NT2/D1 (cell line): ENCODE measurements around the gene CCDC28A.
"Not testable (repeated sequence)": the region's sequence is repeated elsewhere in the genome, so short reads cannot be mapped to it uniquely, and the experiment has no call there.

Experiments
- DNase-seq: peaks from one replicate; pipeline ENCODE4 v3.0.0-alpha.2; 2011; ENCODE audit warnings: low read depth, low spot score
- H3K27me3 ChIP-seq: 2 replicates; pipeline ENCODE4 v1.6.0; 2011; ENCODE audit warnings: mild to moderate bottlenecking; ENCODE audit not compliant: insufficient read length, insufficient read depth
- H3K36me3 ChIP-seq: 2 replicates; pipeline ENCODE4 v1.6.1; 2011; ENCODE audit warnings: mild to moderate bottlenecking, low read length, mixed read lengths; ENCODE audit not compliant: insufficient read depth, insufficient read length
- H3K4me1 ChIP-seq: 2 replicates; pipeline ENCODE4 v1.5.1; 2011; ENCODE audit not compliant: insufficient read depth, insufficient read length
- H3K4me3 ChIP-seq: 2 replicates; pipeline ENCODE4 v1.5.1; 2011; ENCODE audit warnings: low read depth; ENCODE audit not compliant: insufficient read length
- H3K9ac ChIP-seq: 2 replicates; pipeline ENCODE4 v1.6.0; 2011; ENCODE audit warnings: low read depth; ENCODE audit not compliant: insufficient read length
- H3K9me3 ChIP-seq: 2 replicates; pipeline ENCODE4 v1.5.1; 2011; ENCODE audit warnings: mild to moderate bottlenecking, low read length; ENCODE audit not compliant: insufficient read depth
- SUZ12 ChIP-seq: IDR thresholded peaks from 2 replicates; pipeline ENCODE4 v1.6.1; 2011; ENCODE audit not compliant: insufficient read length, insufficient read depth; ENCODE audit errors: extremely low read depth
- YY1 ChIP-seq: IDR thresholded peaks from 2 replicates; pipeline ENCODE4 v1.6.1; 2011; ENCODE audit not compliant: insufficient read length, insufficient read depth
- ZNF274 ChIP-seq: IDR thresholded peaks from 2 replicates; pipeline ENCODE4 v1.6.1; 2011; ENCODE audit warnings: mild to moderate bottlenecking, low read depth, low read length

The CCDC28A gene

GRCh38 chr6:138773177-138774091 is at the start of gene CCDC28A:
Gene CCDC28A, plus strand, starts transcription at chr6:138773769. Its CDS starts 2,352 bp downstream, at chr6:138776121.
- H3K4me3 ChIP-seq, result peak within 1 kb of the TSS; percentile 70
- no peaks in the 10 kb centered on the region for H3K27me3 ChIP-seq
- TF ChIP-seq ZNF274 (no peak), YY1 (no peak), SUZ12 (no peak)
- no peaks in the 10 kb centered on the region for H3K9me3 ChIP-seq
- peak within 1 kb of the TSS; percentile 73 for H3K9ac ChIP-seq
- H3K4me1 ChIP-seq, result no peaks in the 10 kb centered on the region
- no peaks in the 10 kb centered on the region for H3K36me3 ChIP-seq
- DNase-seq, result peak; percentile 87

GRCh38 chr6:138724015-138724414 is 49.6 kb upstream of the CCDC28A start:
- no peak overlapping the region for H3K4me3 ChIP-seq
- DNase-seq, result no peak
- H3K9me3 ChIP-seq, result no peaks in the 10 kb centered on the region
- H3K27me3 ChIP-seq, result no peaks in the 10 kb centered on the region
- H3K9ac ChIP-seq, result no peak overlapping the region
- no peaks in the 10 kb centered on the region for H3K4me1 ChIP-seq
- TF ChIP-seq YY1 (no peak), SUZ12 (no peak), ZNF274 (no peak)
- H3K36me3 ChIP-seq, result no peaks in the 10 kb centered on the region

GRCh38 chr6:138726066-138726756 is 47.4 kb upstream of the CCDC28A start:
- H3K4me1 ChIP-seq, result no peaks in the 10 kb centered on the region
- H3K36me3 ChIP-seq, result no peaks in the 10 kb centered on the region
- no peaks in the 10 kb centered on the region for H3K9me3 ChIP-seq
- H3K4me3 ChIP-seq, result no peak overlapping the region
- H3K27me3 ChIP-seq, result no peaks in the 10 kb centered on the region
- no peak for DNase-seq
- TF ChIP-seq YY1 (no peak), ZNF274 (no peak), SUZ12 (no peak)
- H3K9ac ChIP-seq, result no peak overlapping the region

GRCh38 chr6:138726757-138727097 is 46.8 kb upstream of the CCDC28A start:
- Histone ChIP-seq H3K9ac (no peak overlapping the region), H3K36me3 (no peaks in the 10 kb centered on the region), H3K4me1 (no peaks in the 10 kb centered on the region), H3K9me3 (no peaks in the 10 kb centered on the region), H3K4me3 (no peak overlapping the region), H3K27me3 (no peaks in the 10 kb centered on the region)
- TF ChIP-seq YY1, result no peak
- TF ChIP-seq SUZ12, result no peak
- DNase-seq, result no peak

- Histone ChIP-seq H3K9ac (no peak overlapping the region), H3K27me3 (no peaks in the 10 kb centered on the region), H3K4me1 (no peaks in the 10 kb centered on the region), H3K4me3 (no peak overlapping the region), H3K36me3 (no peaks in the 10 kb centered on the region), H3K9me3 (no peaks in the 10 kb centered on the region)
- TF ChIP-seq SUZ12, result no peak
- no peak for TF ChIP-seq YY1
- TF ChIP-seq ZNF274, result no peak
- DNase-seq, result no peak
Measured at GRCh38 chr6:138727182-138727581, 46.4 kb upstream of the CCDC28A start.

- H3K4me3 ChIP-seq, result no peak overlapping the region
- DNase-seq, result no peak
- TF ChIP-seq SUZ12, result no peak
- TF ChIP-seq YY1, result no peak
- TF ChIP-seq ZNF274, result no peak
- no peaks in the 10 kb centered on the region for H3K4me1 ChIP-seq
- H3K9ac ChIP-seq, result no peak overlapping the region
- H3K27me3 ChIP-seq, result no peaks in the 10 kb centered on the region
- no peaks in the 10 kb centered on the region for H3K36me3 ChIP-seq
- no peaks in the 10 kb centered on the region for H3K9me3 ChIP-seq
Measured at GRCh38 chr6:138728662-138729061, 44.9 kb upstream of the CCDC28A start.

GRCh38 chr6:138730037-138730436 is 43.5 kb upstream of the CCDC28A start:
- not testable (repeated sequence) for H3K27me3 ChIP-seq, H3K9ac ChIP-seq, DNase-seq, H3K4me3 ChIP-seq, H3K4me1 ChIP-seq, H3K9me3 ChIP-seq, H3K36me3 ChIP-seq
